HepG2 (cell line): Measurements from ENCODE around the gene PCSK7. TPM values are rescaled to one million over a fixed set of nuclear protein-coding genes. Genes with fewer than 3 reads are reported as not detected.
"Not testable (repeated sequence)": the region's sequence is repeated elsewhere in the genome, so short reads cannot be mapped to it uniquely, and the experiment has no call there.

Experiments
- ATAC-seq: fragments of 200-7000 bp; cut with Tn5 transposase; 3 replicates; pipeline ENCODE4 v1.9.1; 2020; ENCODE audit warnings: mild to moderate bottlenecking, moderate library complexity
- BruUV-seq: library from RNA; stranded (reverse); fragments of 400-500 nt; replicated peaks from 2 replicates; lab custom pipeline; 2021; lab: Mats Ljungman, UMichigan
- CTCF ChIA-PET: fragments of 300-600 bp; formaldehyde crosslinking; extraction: SDS; loops from one replicate; lab custom pipeline; 2021; ENCODE audit warnings: low total read pairs, inconsistent platforms, low intra/inter-chr PET ratio; lab: Yijun Ruan, JAX
- POLR2A ChIA-PET: fragments of 350-600 bp; sonication (Branson Sonifier 250); formaldehyde crosslinking; loops from one replicate; lab custom pipeline; 2020; ENCODE audit warnings: antibody characterized with exemption, inconsistent platforms; lab: Yijun Ruan, JAX
- DNase-seq: peaks from one replicate; pipeline ENCODE4 v3.0.0-alpha.2; 2015; ENCODE audit warnings: low spot score
- FAIRE-seq: peaks from 3 replicates; lab custom pipeline; 2011; peaks lifted over from hg19 to GRCh38; lab: Jason Lieb, UNC
- H2AFZ ChIP-seq: one replicate; pipeline ENCODE4 v1.6.1; 2011; ENCODE audit warnings: low read length, inconsistent platforms
- H3K27ac ChIP-seq: fragments of 300-600 bp; 3 replicates; pipeline ENCODE4 v1.8.0; 2011; ENCODE audit warnings: mixed run types, mild to moderate bottlenecking, mixed read lengths, low read length, inconsistent platforms; ENCODE audit not compliant: insufficient read depth; ENCODE audit errors: extremely low read length
- H3K27me3 ChIP-seq, 2 experiments: fragments of 200-600 bp in 1 of 2; 2 replicates in 1 of 2; 3 replicates in 1 of 2; pipeline versions ENCODE4 v1.6.0 to v1.8.0; 2011; ENCODE audit warnings: low read length in 2 of 2, mild to moderate bottlenecking in 2 of 2, moderate library complexity in 2 of 2, inconsistent platforms in 1 of 2; ENCODE audit not compliant: insufficient read depth in 2 of 2, control insufficient read depth in 1 of 2
- H3K36me3 ChIP-seq, 2 experiments: fragments of 200-600 bp in 1 of 2; replicated peaks in 1 of 2; 2 replicates in 1 of 2; 3 replicates in 1 of 2; pipeline versions ENCODE4 v1.5.1 to v1.8.0; 2011; ENCODE audit warnings: low read length in 2 of 2, inconsistent platforms in 1 of 2; ENCODE audit not compliant: insufficient read depth in 2 of 2, control insufficient read depth in 1 of 2
- H3K4me1 ChIP-seq: 2 replicates; pipeline ENCODE4 v1.5.1; 2012; ENCODE audit warnings: low read length, inconsistent platforms; ENCODE audit not compliant: insufficient read depth
- H3K4me2 ChIP-seq: 2 replicates; pipeline ENCODE4 v1.6.0; 2011; ENCODE audit warnings: low read depth, low read length, inconsistent platforms
- H3K4me3 ChIP-seq, 3 experiments: fragments of 200-600 bp in 1 of 3; sonication (generic), shearing (Covaris generic) in 1 of 3; replicated peaks in 1 of 3; 2 replicates each; pipeline ENCODE4 v1.5.1; 2011 to 2016; ENCODE audit warnings: low read length in 3 of 3, inconsistent platforms in 2 of 3, low read depth in 2 of 3, mild to moderate bottlenecking in 2 of 3, control low read depth in 1 of 3, mixed read lengths in 1 of 3; ENCODE audit not compliant: insufficient read depth in 1 of 3
- H3K79me2 ChIP-seq: one replicate; pipeline ENCODE4 v1.6.1; 2011; ENCODE audit warnings: low read length, inconsistent platforms; ENCODE audit not compliant: insufficient read depth
- H3K9ac ChIP-seq: 2 replicates; pipeline ENCODE4 v1.6.0; 2011; ENCODE audit warnings: mild to moderate bottlenecking, low read depth, low read length, inconsistent platforms; ENCODE audit not compliant: insufficient read depth
- H3K9me3 ChIP-seq: 2 replicates; pipeline ENCODE4 v1.5.1; 2012; ENCODE audit warnings: mild to moderate bottlenecking, low read length
- H4K20me1 ChIP-seq: 2 replicates; pipeline ENCODE4 v1.6.0; 2011; ENCODE audit warnings: inconsistent platforms, mild to moderate bottlenecking, low read length, moderate library complexity; ENCODE audit not compliant: insufficient read depth
- AKAP8 ChIP-seq: sonication (generic); formaldehyde crosslinking; IDR thresholded peaks from 2 replicates; pipeline ENCODE4 v1.5.1; 2020; ENCODE audit warnings: mild to moderate bottlenecking, missing genetic modification reagents
- DRAP1 ChIP-seq: IDR thresholded peaks from 2 replicates; pipeline ENCODE4 v1.6.1; 2016; ENCODE audit warnings: missing genetic modification reagents, missing compliant biosample characterization
- ELF1 ChIP-seq: sonication (generic); formaldehyde crosslinking; IDR thresholded peaks from 2 replicates; pipeline ENCODE4 v1.4.0; 2020; ENCODE audit warnings: missing genetic modification reagents
- FOXK1 ChIP-seq: sonication (generic); formaldehyde crosslinking; IDR thresholded peaks from 2 replicates; pipeline ENCODE4 v1.4.0; 2020; ENCODE audit warnings: low read depth, missing genetic modification reagents, borderline replicate concordance
- HDAC2 ChIP-seq: sonication (generic); formaldehyde crosslinking; IDR thresholded peaks from 2 replicates; pipeline ENCODE4 v1.4.0; 2020; ENCODE audit warnings: missing genetic modification reagents
- MAX ChIP-seq: IDR thresholded peaks from 2 replicates; pipeline ENCODE4 v1.6.1; 2012; ENCODE audit warnings: inconsistent platforms
- MTA1 ChIP-seq: sonication (generic); formaldehyde crosslinking; IDR thresholded peaks from 2 replicates; pipeline ENCODE4 v1.4.0; 2020; ENCODE audit warnings: missing genetic modification reagents, mild to moderate bottlenecking, borderline replicate concordance
- MYC ChIP-seq: sonication (generic); formaldehyde crosslinking; IDR thresholded peaks from 2 replicates; pipeline ENCODE4 v1.9.0; 2021; ENCODE audit warnings: missing genetic modification reagents, borderline replicate concordance
- NCOA2 ChIP-seq: sonication (generic); formaldehyde crosslinking; IDR thresholded peaks from 2 replicates; pipeline ENCODE4 v1.8.0; 2022; ENCODE audit warnings: inconsistent platforms
- PHF20 ChIP-seq: sonication (generic); formaldehyde crosslinking; IDR thresholded peaks from 2 replicates; pipeline ENCODE4 v1.5.0; 2020; ENCODE audit warnings: mild to moderate bottlenecking, missing genetic modification reagents
- SNRNP70 ChIP-seq: fragments of 200-400 bp; formaldehyde crosslinking; IDR thresholded peaks from 2 replicates; pipeline ENCODE4 v1.6.1; 2017; ENCODE audit warnings: mild to moderate bottlenecking, low read depth, low read length, moderate library complexity
- TCF7L2 ChIP-seq: IDR thresholded peaks from 2 replicates; pipeline ENCODE4 v1.6.1; 2011; ENCODE audit warnings: mild to moderate bottlenecking, low read depth, low read length, moderate library complexity
- ZBTB38 ChIP-seq: sonication (generic); formaldehyde crosslinking; IDR thresholded peaks from 2 replicates; pipeline ENCODE4 v1.5.1; 2020; ENCODE audit warnings: mild to moderate bottlenecking, missing genetic modification reagents
- ZFP1 ChIP-seq: IDR thresholded peaks from 2 replicates; pipeline ENCODE4 v1.6.1; 2016
- ZFP36L2 ChIP-seq: sonication (generic); formaldehyde crosslinking; IDR thresholded peaks from 2 replicates; pipeline ENCODE4 v1.4.0; 2020; ENCODE audit warnings: missing genetic modification reagents
- ZFP37 ChIP-seq: sonication (generic); formaldehyde crosslinking; IDR thresholded peaks from 2 replicates; pipeline ENCODE4 v1.4.0; 2020; ENCODE audit warnings: missing genetic modification reagents, borderline replicate concordance
- ZNF333 ChIP-seq: sonication (generic); formaldehyde crosslinking; IDR thresholded peaks from 2 replicates; pipeline ENCODE4 v1.4.0; 2020; ENCODE audit warnings: mild to moderate bottlenecking, missing genetic modification reagents, borderline replicate concordance
- WGBS: methylation state at CpG from one replicate; pipeline ENCODE4 v1.1.6; 2017; ENCODE audit warnings: low lambda C conversion rate; 5-methylcytosine and 5-hydroxymethylcytosine counted together
- in situ Hi-C: cut with HindIII; loops from 2 replicates; pipeline ENCODE4 v1.10.0; 2017; ENCODE audit warnings: low pct_unique_long_range_greater_than_20kb; ENCODE audit not compliant: extremely low pct_ligation_motif_present
- intact Hi-C: fragments of 100-400 bp; cut with micrococcal nuclease; formaldehyde crosslinking; loops from one replicate; pipeline ENCODE4 v1.10.0; 2022; ENCODE audit not compliant: unreplicated experiment
- polyA plus RNA-seq, 8 experiments: library from polyadenylated mRNA; depleted of rRNA in 3 of 8; stranded (reverse) in 7 of 8; unstranded in 1 of 8; fragments of >200 nt; fragmentation: Illumina TruSeq in 4 of 8; extraction: Trizol in 4 of 8; gene quantifications; 2 replicates each; pipeline versions ENCODE4 v1.2.1 to v1.2.3, GENCODE V29; 2011 to 2016; ENCODE audit warnings: low read depth in 4 of 8, missing spikeins in 1 of 8, mixed read lengths in 1 of 8; ENCODE audit not compliant: insufficient read depth in 1 of 8
- total RNA-seq, 5 experiments: library from RNA; depleted of rRNA; stranded (reverse); fragments of >200 nt; fragmentation: Illumina TruSeq; extraction: Trizol; gene quantifications; 2 replicates each; pipeline ENCODE4 v1.2.3, GENCODE V29; 2016; ENCODE audit warnings: low read depth in 1 of 5
- TF ChIP-seq, protein P1 (sequence below): sonication (generic); formaldehyde crosslinking; IDR thresholded peaks from 2 replicates; pipeline ENCODE4 v1.4.0; 2020; ENCODE audit warnings: missing genetic modification reagents

PCSK7 gene
- total and polyA plus RNA-seq, 2 of the 13 experiments (the other 11 are each of a cell fraction or from before 2014, with no cell fraction given): 13.4 to 13.8 TPM

- Histone ChIP-seq H3K4me2 (no peak overlapping the region), H3K27ac (no peak overlapping the region), H3K9ac (no peak overlapping the region), H3K27me3 (no peaks in the 10 kb centered on the region), H2AFZ (no peak overlapping the region), H3K36me3 (no peaks in the 10 kb centered on the region), H3K9me3 (no peaks in the 10 kb centered on the region), H3K4me3 (no peak overlapping the region), H3K79me2 (no peaks in the 10 kb centered on the region), H3K4me1 (peaks cover 9% of the 10 kb centered on the region; the same call in 1 of the 2 replicates), H4K20me1 (no peaks in the 10 kb centered on the region)
- no peak for ATAC-seq
- no peak for DNase-seq
- ChIA-PET POLR2A (no interaction called here), CTCF (no interaction called here)
- no peak for FAIRE-seq
- in situ Hi-C loops (no loop called here), intact Hi-C loops (no loop called here)
- no peak for TF ChIP-seq SNRNP70
- TF ChIP-seq TCF7L2: no peak
- no peak for TF ChIP-seq ELF1 (CRISPR knock-in tag)
- TF ChIP-seq ZNF333: no peak
- TF ChIP-seq MTA1: no peak
- no peak for TF ChIP-seq FOXK1 (CRISPR knock-in tag)
- no peak for TF ChIP-seq PHF20 (CRISPR knock-in tag)
- no peak for TF ChIP-seq ZFP36L2
- TF ChIP-seq ZFP37 (CRISPR knock-in tag): no peak
- no peak for TF ChIP-seq DRAP1 (CRISPR knock-in tag)
- TF ChIP-seq AKAP8 (CRISPR knock-in tag): no peak
- no peak for TF ChIP-seq HDAC2
- TF ChIP-seq ZFP1 (CRISPR knock-in tag): no peak
- TF ChIP-seq NCOA2 (CRISPR knock-in tag): no peak
- TF ChIP-seq, protein P1, sequence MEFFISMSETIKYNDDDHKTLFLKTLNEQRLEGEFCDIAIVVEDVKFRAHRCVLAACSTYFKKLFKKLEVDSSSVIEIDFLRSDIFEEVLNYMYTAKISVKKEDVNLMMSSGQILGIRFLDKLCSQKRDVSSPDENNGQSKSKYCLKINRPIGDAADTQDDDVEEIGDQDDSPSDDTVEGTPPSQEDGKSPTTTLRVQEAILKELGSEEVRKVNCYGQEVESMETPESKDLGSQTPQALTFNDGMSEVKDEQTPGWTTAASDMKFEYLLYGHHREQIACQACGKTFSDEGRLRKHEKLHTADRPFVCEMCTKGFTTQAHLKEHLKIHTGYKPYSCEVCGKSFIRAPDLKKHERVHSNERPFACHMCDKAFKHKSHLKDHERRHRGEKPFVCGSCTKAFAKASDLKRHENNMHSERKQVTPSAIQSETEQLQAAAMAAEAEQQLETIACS (CRISPR knock-in tag): no peak
- no peak for TF ChIP-seq ZBTB38 (CRISPR knock-in tag)
- no peak for TF ChIP-seq MYC (CRISPR knock-in tag)
- no peak for TF ChIP-seq MAX
- WGBS: 100% methylated on average over 3 of the region's 3 CpGs
- no TSS peak for BruUV-seq
These were observed 21.3 kb downstream of the PCSK7 start for GRCh38 chr11:117210620-117211019.

- H3K9ac ChIP-seq, H3K27me3 ChIP-seq, DNase-seq, CTCF ChIA-PET, H3K4me3 ChIP-seq, POLR2A ChIA-PET, H3K9me3 ChIP-seq, H2AFZ ChIP-seq, H3K27ac ChIP-seq, H3K4me2 ChIP-seq, H3K36me3 ChIP-seq, H3K4me1 ChIP-seq, FAIRE-seq, H4K20me1 ChIP-seq, H3K79me2 ChIP-seq, ATAC-seq, BruUV-seq: not testable (repeated sequence)
- intact Hi-C loops (loop anchor here (5.0 kb wide), 1 partner anchor 77 kb away; no protein-coding TSS in a partner anchor), in situ Hi-C loops (loop anchor here (5.0 kb wide), 1 partner anchor 77 kb away; no protein-coding TSS in a partner anchor)
- WGBS: 75% methylated on average over 7 of the region's 8 CpGs
These were observed 22.3 kb downstream of the PCSK7 start for GRCh38 chr11:117209351-117210125.
